D341Med (cell line): ENCODE results near the gene SLC26A1.
"Not testable (repeated sequence)": the region's sequence is repeated elsewhere in the genome, so short reads cannot be mapped to it uniquely, and the experiment has no call there.

ENCODE experiments used
- DNase-seq: peaks from one replicate; pipeline ENCODE4 v3.0.0; 2012; ENCODE audit warnings: low spot score

SLC26A1 gene

GRCh38 chr4:982814-983213 is 10.4 kb downstream of the SLC26A1 start:
- DNase-seq, result no peak

DNA sequence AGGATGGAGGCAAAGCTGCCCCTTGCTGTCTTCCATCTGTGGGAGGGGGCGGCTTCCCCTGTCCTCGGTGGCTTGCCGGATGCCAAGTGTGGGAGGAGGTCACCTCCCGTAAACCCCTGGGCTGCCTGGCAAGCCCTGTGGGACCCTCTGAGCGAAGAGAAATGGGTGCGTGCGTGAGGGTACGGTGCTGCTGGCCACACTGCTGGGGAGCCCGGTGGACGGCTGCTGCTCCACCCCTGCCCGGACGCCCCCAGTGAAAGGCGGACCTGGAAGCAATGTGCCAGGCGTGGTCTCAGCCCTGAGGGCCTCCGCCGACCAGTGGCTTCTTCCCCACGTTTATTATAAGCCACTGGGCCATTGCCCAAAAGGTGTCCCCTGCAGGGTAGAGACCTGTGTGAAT is 10.9 kb downstream of the SLC26A1 start:
- DNase-seq, result no peak

- DNase-seq, result no peak
These were observed 14.1 kb downstream of the SLC26A1 start for GRCh38 chr4:978957-979701.

- not testable (repeated sequence) for DNase-seq
These were observed 17.2 kb downstream of the SLC26A1 start for GRCh38 chr4:976016-976415.

GRCh38 chr4:974668-975067 is 18.5 kb downstream of the SLC26A1 start:
- DNase-seq, result no peak

DNA sequence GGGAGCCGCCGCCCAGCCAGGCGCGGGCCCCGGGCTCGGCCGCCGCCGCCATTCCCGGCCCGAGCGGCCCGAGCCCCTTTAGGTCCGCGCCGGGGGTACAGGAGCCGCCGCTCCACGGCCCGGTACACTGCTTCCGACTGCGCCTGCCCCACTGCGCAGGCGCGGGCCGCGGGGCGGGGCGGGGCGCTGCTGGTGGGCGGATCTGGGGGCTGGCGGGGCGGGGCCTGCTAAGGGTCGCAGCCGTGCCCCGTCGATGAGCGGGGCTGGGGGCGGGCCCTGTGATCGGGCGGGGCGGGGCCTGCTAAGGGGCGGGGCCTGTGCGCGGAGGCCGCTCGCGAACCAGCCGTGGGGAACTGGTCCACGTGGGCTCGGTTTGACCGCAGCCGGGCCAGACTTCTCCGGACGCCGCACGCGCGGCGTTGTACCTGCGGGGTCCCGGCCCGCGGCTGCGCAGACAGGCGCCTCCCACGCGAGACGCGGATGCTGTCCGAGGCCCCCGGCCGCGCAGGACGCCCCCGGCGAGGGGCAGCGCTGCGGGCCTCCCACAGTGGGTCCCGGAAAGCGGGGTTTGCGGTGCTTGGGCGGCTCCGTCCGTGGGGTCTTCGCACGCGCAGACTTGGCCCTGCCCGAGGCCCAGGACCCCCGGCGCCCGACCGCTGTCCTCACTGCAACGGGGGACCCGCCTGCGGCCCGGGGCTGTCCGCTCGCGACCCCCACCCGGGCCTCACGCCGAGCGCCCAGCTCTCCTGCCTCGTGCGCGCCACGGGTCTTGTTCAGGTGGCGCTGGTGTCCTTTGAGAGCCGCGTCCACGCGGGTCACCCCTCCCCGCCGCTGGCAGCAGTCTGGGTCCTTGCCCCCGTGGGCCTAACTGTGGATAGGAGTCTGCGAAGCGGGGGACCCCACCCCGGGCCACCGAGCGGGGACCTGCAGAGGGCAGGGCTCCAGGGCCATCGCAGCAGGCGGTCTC is 19.5 kb downstream of the SLC26A1 start, which contains the start of gene DGKQ:
DGKQ (minus strand) TSS at position 139 of the 967 bp plus-strand sequence; CDS start at position 52, 87 bp downstream.
- peak; percentile 99 for DNase-seq

DNA sequence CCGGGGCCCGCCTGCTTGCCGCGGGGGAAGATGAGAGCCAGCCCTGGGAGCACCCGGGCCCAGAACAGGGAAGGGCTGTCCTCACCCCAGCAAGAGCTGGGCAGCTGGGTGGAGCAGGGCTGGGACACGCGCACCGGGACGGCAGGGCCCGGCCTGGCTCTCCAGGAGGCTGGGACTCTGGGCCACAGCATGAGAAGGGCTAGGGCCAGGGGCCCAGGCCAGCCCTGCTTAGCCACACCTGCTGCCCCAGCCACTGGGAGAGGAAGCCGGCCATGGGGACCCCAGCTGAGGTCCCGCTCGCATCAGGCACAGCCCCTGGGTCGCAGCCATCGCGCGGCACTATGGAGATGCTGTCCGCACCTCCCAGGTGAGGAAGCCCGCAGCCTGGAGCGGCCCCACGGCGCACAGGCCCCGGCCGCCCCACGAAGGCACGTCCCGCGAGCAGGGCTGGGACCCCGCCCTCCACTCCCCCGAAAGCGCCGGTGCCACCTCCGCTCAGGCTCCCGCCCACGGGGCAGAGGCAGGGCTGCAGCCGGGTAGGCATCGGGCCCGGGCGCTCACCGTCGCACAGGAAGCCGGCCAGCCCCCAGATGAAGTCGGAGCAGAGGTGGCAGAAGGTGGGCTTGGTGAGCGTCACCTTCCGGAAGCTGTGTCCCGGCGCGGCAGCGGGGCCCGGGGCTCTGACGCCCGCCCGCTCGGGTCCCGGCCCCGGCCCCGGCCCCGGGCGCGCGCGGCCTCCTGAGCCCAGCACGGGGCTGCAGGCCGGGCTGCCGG is 20.4 kb downstream of the SLC26A1 start:
- peak; percentile 67 for DNase-seq

DNA sequence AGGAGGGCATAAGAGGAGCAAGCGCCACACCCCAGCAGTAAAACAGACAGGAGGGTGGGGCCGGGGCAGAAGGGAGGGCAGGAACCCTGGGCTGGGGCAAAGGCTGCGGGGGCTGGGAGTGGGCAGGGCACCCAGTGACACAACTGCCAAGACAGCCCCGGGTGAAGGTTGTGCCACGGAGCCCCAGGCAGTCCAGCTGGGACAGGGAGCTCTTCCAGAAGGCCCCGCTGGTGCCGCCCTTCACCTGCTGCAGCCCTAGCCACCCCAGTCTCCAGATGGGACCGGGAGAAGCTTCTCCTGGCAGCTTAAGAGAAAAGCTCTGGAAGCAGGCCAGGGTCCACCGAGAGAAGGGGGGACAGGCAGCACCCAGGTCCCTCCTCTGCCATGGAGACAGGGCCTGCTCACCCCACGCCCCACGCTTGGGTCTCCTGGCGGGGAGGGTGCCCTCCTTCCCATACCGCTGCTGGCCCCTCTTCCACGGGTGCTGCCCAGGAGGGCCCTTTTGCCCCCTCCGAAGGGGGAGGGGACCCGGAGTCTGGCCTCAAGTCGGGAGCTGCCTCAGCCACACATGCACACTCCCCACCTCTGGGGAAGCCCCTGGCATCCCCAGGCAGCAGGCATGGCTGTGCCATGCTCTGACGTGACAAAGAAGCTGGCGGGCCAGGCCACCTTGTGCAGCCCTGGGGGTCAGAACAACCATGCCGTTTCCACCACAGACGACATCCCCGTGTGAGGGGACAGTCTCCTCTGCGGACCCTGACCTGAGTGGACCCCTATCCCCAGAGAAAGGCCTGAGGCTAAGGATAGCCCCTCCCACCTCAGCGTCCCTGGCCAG is 21.3 kb downstream of the SLC26A1 start:
- peak; percentile 78 for DNase-seq

GRCh38 chr4:970854-971520 is 22.2 kb downstream of the SLC26A1 start:
- DNase-seq, result no peak

GRCh38 chr4:970046-970745 is 23.0 kb downstream of the SLC26A1 start:
- DNase-seq, result no peak

DNA sequence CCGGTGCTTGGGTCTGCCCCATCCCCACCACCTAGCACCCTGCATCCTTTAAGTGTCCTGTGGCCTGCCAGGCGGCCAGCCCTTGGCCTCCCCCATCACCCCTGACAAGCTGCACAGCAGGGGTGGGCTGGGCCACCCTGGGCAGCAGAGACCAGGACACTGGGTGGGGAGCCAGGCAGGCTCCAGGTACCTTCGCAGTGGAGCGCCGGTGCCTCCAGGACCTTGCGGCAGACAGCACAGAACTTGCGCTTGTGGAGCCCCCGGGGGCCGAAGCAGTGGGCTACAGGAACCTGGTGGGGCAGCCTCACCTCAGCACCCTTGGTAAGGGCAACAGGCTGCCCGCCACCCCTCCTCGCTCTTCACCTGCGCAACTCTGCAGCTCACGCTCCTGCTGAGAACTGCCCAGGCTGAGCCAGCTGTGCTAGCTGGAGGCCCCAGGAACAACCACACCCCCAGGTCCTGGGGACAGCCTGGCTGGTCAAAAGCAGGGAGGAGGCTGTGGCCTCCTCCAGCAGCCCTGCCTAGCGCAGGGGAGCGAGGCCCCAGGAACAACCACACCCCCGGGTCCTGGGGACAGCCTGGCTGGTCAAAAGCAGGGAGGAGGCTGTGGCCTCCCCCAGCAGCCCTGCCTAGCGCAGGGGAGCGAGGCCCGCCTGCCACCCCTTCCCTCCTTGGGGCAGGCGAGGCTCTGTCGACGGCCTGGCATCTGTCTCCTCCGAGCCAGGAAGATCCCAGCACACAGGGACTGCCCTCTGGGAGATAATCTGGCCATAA is 24.4 kb downstream of the SLC26A1 start:
- no peak for DNase-seq

- no peak for DNase-seq
These were observed 25.0 kb downstream of the SLC26A1 start for GRCh38 chr4:968221-968620.

GRCh38 chr4:967113-968104 is 25.8 kb downstream of the SLC26A1 start:
- no peak for DNase-seq

DNA sequence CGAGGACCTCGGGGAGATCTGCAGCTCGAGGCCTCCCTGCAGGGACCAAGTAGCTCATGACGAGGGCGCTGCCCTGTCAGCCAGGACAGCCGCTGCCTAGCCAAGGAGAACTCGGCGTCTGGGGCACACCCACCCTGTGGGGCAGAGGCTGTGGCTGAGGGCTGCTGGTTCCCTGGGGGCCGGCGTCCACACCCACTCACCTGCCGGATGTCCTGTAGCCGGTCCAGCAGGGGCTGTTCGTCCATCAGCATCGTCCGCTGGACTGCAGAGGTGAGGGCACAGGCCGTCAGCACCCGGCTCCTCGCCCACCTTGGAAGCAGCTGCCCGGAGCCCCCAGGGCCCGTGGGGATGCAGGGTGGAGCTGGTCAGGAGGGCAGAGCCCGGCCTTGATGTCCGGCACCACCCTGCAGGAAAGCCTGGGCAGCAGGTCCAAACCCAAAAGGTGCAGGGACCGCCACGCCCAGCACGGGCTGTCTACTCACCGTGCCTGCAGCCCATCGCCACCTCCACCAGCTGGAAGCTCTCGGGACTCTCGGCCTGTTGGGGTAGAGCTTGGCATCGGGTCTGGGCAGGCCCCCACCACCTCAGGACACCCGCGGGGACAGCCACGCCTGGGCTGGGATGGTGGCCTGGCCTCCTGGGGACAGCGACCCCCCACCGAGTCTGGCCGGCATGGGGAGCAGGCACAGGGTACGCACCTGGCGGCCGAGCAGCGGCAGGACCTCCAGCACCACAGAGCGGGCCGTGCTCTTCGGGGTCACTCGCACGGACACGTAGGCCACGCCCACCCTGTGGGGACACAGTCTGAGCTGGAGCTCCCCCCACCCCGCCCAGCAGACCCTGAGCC is 26.7 kb downstream of the SLC26A1 start:
- DNase-seq, result no peak

DNA sequence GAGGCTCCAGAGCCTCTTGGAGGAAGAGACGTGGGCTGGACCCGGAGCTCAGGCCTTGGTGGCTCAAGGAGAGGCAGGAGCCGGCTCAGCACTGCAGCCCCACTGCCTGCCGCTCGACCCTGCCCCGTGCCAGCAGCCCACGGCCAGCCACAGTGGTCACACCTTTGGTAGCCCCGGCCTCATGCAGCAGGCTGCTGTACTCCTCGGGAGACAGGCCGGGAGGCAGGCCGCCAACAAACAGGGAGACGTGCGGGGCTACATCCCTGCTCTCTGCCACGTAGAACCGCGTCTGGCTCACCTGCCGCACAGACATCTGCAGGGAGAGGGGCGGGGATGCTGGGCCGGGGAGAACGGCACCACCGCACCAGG is 27.5 kb downstream of the SLC26A1 start:
- no peak for DNase-seq

GRCh38 chr4:965048-965765 is 28.0 kb downstream of the SLC26A1 start:
- DNase-seq, result no peak
